Mammary microvascular endothelial cell (primary cell): ENCODE results near the gene FOXM1. TPM values are rescaled to one million over a fixed set of nuclear protein-coding genes. Genes with fewer than 3 reads are reported as not detected.

Experiments
- total RNA-seq: library from RNA; depleted of rRNA; stranded (reverse); fragments of >200 nt; gene quantifications from 2 replicates; pipeline ENCODE4 v1.2.3, GENCODE V29; 2015

Gene FOXM1
- 65.2 and 67.2 TPM in 2 replicates for total RNA-seq

GRCh38 chr12:2877047-2877952, at the start of gene FOXM1, which contains the start of gene RHNO1:
Gene FOXM1 (minus strand): TSS chr12:2877174. CDS start chr12:2874478, 2,696 bp downstream.
Gene RHNO1 (plus strand): TSS chr12:2877223. CDS start chr12:2885367, 8,144 bp downstream.

GRCh38 chr12:2890388-2891239, 13.6 kb upstream of the FOXM1 start, which contains the start of gene TULP3:
Gene TULP3 (plus strand): TSS chr12:2890891. CDS start chr12:2890948, 57 bp downstream.

GRCh38 chr12:2857021-2857431, 19.9 kb downstream of the FOXM1 start, which contains the start of gene TEX52:
Gene TEX52 (minus strand): TSS chr12:2857039. CDS start chr12:2857026, 13 bp downstream.

GRCh38 chr12:2834581-2835491, 42.1 kb downstream of the FOXM1 start, which contains the start of gene NRIP2:
Gene NRIP2 (minus strand): TSS chr12:2835035. CDS start chr12:2834983, 52 bp downstream.

GRCh38 chr12:2812290-2813213, 64.4 kb downstream of the FOXM1 start, which contains the start of gene ITFG2:
Gene ITFG2 (plus strand): TSS chr12:2812668. CDS start chr12:2812761, 93 bp downstream.

Other genes with a start within 250 kb of the FOXM1 start
- 37.2 and 42.8 TPM in 2 replicates for gene FKBP4, start 82.2 kb downstream of the FOXM1 start, total RNA-seq
- 17.6 and 21.1 TPM in 2 replicates for gene ITFG2, start 64.5 kb downstream of the FOXM1 start, total RNA-seq
- gene NRIP2, start 42.1 kb downstream of the FOXM1 start, total RNA-seq = not detected in 2 replicates
- gene TEX52, start 20.1 kb downstream of the FOXM1 start, total RNA-seq = not detected in 2 replicates
- gene RHNO1, start within 50 bp of the FOXM1 start, total RNA-seq = 48.8 and 50.5 TPM in 2 replicates
- 20.1 and 22.4 TPM in 2 replicates for gene TULP3, start 13.7 kb upstream of the FOXM1 start, total RNA-seq
- 78.2 and 82.3 TPM in 2 replicates for gene TEAD4, start 82.2 kb upstream of the FOXM1 start, total RNA-seq
- gene TSPAN9, start 200.2 kb upstream of the FOXM1 start, total RNA-seq = 30.2 and 35.8 TPM in 2 replicates